ENCODE data around the gene CPLANE2.
"Not testable (repeated sequence)": the region's sequence is repeated elsewhere in the genome, so short reads cannot be mapped to it uniquely, and the experiment has no call there.

The CPLANE2 gene

GRCh38 chr1:16267690-16268180, 30.8 kb upstream of the CPLANE2 start:
- no peak for TF ChIP-seq ZFX (IDR thresholded peaks at IDR 0.05)
- TF ChIP-seq CTCF (conservative IDR thresholded peaks at IDR 0.05): no peak
- H3K27ac ChIP-seq: no peak overlapping the region

DNA sequence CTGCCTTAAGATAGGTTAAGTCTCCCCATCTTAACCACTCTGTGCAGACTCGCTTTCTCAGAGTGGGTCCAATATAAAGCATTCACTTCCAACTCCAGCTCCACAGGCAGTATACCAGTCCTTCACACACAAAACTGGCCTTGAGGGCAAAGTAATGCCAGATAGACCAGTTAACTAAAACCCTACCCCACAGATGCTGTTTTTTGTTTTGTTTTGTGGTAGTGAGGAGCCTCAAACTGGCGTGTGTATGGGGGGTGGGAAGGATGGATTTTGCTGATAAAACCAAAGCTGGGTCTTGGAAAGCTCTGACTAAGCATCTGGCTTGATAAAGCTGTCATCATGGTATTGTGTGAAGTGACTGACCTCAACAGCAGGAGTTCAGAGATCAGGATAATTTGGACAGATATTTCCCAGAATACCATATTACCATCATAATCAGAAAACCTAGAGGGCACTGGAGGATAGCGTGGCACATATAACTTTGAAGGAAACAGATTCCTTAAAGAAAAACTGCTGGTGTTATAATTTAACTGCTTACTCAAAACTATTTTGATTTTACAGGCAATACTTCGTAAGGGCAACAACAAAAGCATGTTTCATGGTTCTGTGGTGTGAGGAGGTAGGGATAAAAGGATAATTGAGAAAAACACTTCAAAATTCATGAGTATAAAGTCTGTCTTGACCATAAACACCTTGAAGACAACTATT, 29.6 kb upstream of the CPLANE2 start:
- no peak overlapping the region for H3K27ac ChIP-seq
- TF ChIP-seq CTCF (conservative IDR thresholded peaks at IDR 0.05): no peak
- no peak for TF ChIP-seq ZFX (IDR thresholded peaks at IDR 0.05)

GRCh38 chr1:16262067-16262466, 25.1 kb upstream of the CPLANE2 start:
- H3K27ac ChIP-seq: no peak overlapping the region
- TF ChIP-seq ZFX (IDR thresholded peaks at IDR 0.05) (no peak), CTCF (conservative IDR thresholded peaks at IDR 0.05) (no peak)

DNA sequence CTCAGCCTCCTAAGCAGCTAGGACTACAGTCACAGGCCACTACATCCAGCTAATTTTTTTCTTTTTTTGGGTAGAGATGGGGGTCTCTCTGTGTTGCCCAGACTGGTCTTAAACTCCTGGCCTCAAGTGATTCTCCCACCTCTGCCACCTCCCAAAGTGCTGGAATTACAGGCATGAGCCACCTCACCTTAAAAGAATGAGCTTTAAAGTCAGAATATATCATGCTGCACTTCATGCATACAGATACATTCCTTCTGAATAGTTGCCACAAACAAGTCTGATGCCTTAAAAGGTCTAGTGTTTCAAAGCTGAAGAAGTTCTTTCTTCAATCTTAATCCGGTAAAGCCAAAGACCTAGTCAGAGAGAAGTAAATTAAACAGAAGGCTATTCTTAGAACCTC, 23.8 kb upstream of the CPLANE2 start:
- TF ChIP-seq CTCF (conservative IDR thresholded peaks at IDR 0.05): no peak
- TF ChIP-seq ZFX (IDR thresholded peaks at IDR 0.05): no peak
- H3K27ac ChIP-seq: no peak overlapping the region

- no peak overlapping the region for H3K27ac ChIP-seq
- TF ChIP-seq CTCF (conservative IDR thresholded peaks at IDR 0.05) (no peak), ZFX (IDR thresholded peaks at IDR 0.05) (no peak)
Measured at GRCh38 chr1:16258591-16259135, 21.7 kb upstream of the CPLANE2 start.

DNA sequence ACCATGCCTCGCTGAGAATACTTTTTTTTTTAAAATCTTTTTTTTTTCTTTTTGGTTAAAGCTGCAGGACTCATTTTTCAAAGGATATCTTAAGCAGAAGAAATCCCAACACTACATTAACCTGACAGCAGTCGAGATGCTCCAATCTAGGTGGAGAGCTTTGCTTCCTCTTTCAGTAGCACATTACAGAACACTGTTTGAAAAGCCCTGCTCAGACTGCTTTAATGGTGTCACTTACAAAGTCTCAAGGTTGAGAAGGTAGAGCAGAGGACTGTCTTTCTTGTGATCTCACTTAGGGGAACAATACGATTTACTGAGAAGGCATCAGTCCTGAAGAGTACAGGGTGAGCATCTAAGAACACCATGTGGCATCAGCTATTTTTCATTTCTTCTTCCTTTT, 21.0 kb upstream of the CPLANE2 start:
- no peak overlapping the region for H3K27ac ChIP-seq
- TF ChIP-seq ZFX (IDR thresholded peaks at IDR 0.05): no peak
- no peak for TF ChIP-seq CTCF (conservative IDR thresholded peaks at IDR 0.05)

GRCh38 chr1:16257556-16257955, 20.6 kb upstream of the CPLANE2 start:
- H3K27ac ChIP-seq: not testable (repeated sequence)

DNA sequence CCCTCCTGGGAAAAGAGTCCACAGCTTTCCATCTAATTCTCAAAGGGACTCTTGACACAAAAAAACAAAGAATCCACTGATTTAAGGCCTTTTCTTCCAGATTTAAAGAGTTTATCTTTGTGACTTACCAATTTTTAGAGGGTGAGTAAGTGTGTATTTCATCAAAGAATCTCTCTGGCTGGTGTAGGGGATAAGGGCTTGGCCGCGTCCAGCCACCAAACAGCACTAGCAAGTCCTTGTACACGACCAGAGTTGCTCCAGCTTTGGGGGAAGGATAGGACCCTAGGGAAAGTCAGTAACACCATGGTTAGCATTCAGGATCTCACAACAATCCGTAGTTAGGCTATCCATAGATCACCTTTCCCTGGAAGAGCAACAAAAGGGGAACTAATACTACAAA, 19.5 kb upstream of the CPLANE2 start:
- TF ChIP-seq ZFX (IDR thresholded peaks at IDR 0.05) (no peak), CTCF (conservative IDR thresholded peaks at IDR 0.05) (no peak)
- H3K27ac ChIP-seq: no peak overlapping the region
